Daoy (cell line): Measurements from ENCODE around the gene FBXL4. TPM values are rescaled to one million over a fixed set of nuclear protein-coding genes. Genes with fewer than 3 reads are reported as not detected.

ENCODE experiments used
- DNase-seq: peaks from one replicate; pipeline ENCODE4 v3.0.0-alpha.2; 2015; ENCODE audit warnings: low read depth
- total RNA-seq: library from RNA; depleted of rRNA; stranded (reverse); fragments of >200 nt; shearing (Covaris generic); gene quantifications from 2 replicates; pipeline ENCODE4 v1.2.3, GENCODE V29; 2014

Gene FBXL4
- total RNA-seq, 1 experiment from 2014 or later, result 4.7 TPM

- DNase-seq, result no peak
Observed at GRCh38 chr6:98880486-98880885, 67.3 kb downstream of the FBXL4 start.

DNA sequence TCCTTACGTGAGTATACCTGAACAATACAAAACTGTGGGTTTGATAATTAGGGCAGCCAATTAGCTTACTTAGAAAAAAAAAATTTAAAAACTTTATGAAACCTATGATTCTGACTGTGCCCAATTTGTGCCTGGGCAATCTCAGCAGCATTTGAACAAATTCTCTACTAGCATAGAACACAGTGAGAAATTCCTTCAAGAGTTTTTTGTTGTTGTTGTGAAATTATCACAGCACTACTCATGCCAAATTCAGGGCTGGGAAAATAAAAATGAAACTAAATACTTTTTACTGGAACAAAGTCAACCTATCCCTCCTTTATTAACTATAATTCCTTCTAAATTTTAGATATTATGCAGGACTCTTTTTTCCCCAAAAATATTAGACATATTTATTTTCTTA, 70.5 kb downstream of the FBXL4 start:
- no peak for DNase-seq

DNA sequence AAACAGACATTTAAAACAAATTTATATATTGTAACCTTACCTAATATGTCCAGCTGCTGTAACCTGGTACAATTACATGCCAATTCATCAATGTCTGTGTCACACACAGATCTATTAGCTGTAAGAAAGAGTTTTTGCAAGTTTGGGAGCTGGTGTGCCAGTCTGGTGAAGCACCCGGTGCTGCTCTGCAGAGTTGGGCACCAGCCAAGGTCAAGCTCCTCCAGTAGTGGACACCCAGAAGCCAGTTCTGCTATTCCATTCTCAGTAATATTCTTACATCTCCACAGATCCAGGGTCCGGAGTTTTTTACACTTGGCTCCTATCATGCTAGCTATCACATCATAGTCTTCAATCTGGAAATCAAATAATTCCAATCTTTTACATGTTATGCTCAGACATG, 72.4 kb downstream of the FBXL4 start:
- no peak for DNase-seq

GRCh38 chr6:98871821-98872220, 75.9 kb downstream of the FBXL4 start:
- DNase-seq, result no peak

GRCh38 chr6:98871057-98871456, 76.7 kb downstream of the FBXL4 start:
- peak; percentile 53 for DNase-seq

DNA sequence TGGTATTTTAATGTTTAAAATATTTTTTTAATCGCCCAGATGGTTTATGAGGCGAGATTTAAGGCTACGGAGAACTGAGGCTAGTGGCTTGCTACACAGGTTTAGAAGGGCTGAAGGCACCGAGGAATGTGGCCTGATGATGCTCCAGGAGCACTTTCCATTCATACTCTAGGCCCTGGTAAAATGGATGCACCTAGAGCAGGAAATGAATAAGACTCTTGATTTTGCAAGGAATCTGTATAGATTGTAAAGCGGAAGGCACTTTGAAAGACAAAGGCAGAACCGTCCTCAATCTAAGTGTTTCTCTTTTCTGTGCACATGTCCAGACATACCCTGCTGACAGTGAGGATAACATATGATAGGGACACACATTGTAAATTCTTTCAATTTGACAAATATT, 83.2 kb downstream of the FBXL4 start:
- DNase-seq, result no peak

DNA sequence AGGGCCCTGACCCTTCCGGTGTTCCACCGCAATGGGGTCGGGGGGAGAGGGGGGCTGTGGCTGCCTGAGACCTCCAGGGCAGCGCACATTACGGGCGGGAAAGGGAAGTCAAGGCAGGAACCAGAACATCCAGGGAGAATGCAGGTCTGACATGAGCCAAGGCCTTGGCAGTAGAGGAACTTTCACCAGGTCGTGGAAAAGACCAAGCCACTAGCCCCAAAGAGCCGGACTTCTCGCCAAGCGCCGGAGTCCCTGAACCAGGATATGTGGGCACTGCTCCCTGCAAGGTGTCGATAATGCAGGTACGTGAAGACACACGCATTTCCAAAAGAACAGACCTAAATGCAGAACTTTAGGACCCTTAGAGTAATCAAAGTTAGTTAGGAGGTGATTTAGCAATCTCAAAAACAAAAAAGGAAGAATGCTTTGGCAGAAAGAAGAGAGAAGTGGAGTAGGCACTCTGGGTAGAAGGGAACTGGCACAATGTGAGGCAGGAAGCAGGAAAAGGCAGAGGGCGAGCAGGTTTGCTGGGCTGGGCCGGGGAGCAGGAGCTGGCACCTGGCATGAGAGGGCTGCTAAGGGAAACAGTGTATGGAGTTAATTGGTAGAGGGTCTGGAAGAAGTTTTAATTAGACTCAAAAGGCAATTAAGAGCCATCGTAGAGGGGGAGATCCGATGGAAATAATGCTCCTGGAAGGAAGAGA, 99.1 kb downstream of the FBXL4 start:
- DNase-seq, result no peak

- DNase-seq, result no peak
Observed at GRCh38 chr6:98847779-98848538, 99.8 kb downstream of the FBXL4 start.

DNA sequence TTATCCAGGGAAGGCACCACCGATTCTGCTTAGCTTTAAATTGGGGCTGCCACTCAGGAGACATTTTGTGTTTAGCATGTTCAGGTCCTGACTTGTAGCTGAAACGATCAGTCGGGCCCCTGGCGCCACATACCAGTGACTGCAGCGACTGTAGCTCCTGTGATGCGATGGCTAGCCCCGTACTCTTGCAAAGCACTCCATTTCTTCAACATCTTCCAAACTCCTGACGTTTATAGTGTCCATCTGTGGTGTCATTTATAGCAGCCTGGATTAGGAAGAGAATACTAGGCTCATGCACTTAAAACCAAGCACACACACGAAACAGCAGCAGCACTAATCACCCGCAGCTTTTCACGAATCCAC, 100.3 kb downstream of the FBXL4 start:
- DNase-seq, result no peak

GRCh38 chr6:98846021-98846380, 101.7 kb downstream of the FBXL4 start:
- no peak for DNase-seq

- peak; percentile 89 for DNase-seq
Observed at GRCh38 chr6:98845211-98846020, 102.3 kb downstream of the FBXL4 start.

- no peak for DNase-seq
Observed at GRCh38 chr6:98844244-98845210, 103.2 kb downstream of the FBXL4 start.

- no peak for DNase-seq
Observed at GRCh38 chr6:98843271-98844243, 104.2 kb downstream of the FBXL4 start.

- DNase-seq, result no peak
Observed at GRCh38 chr6:98842342-98843180, 105.2 kb downstream of the FBXL4 start.

GRCh38 chr6:98841621-98842341, 106.0 kb downstream of the FBXL4 start:
- no peak for DNase-seq

- DNase-seq, result no peak
Observed at GRCh38 chr6:98840996-98841513, 106.7 kb downstream of the FBXL4 start.

DNA sequence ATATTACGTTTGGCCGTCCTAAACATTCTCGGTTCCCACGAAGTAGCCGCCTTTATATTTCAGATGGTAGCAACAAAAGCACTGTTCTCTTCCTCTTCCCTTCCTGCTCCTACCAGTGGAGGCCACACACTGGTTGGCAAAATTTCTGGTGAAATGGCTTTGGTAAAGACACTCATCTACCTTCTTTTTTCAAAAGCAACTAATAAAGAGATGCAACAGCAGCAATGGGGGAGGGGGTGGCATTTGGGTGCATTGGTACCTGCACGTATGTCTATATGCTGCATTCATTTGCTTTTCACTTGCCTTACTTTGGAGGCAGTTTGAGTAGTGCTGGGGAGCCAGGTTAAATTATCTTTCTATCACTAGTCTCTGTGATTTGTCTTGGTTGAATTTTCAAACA, 107.4 kb downstream of the FBXL4 start:
- DNase-seq, result no peak

DNA sequence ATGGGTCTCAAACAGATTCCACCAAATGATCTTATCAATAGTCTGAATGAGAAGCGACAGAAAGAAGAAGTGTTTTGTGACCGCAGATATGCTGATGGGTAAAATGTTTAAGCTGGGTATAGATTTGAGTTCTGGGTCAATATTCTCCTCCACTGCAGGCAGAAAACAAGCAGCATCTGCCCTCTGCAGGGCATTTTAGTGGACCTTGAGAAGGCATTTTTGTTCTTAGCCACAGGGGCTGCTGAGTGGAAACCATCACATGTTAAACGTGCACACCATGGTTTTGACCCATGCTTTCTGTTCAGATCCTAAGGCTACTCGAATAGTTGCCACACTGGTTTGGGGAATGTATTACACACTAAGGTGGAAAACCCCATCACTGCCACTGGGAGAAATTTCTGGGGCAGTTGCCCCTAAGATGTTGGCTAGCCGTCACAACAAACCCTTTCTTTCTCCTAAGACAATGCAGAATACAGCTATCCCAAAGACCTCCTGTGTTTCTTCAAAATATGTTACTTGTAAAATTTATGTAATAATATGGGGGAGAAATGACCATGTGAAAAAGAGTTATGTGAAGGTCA, 107.9 kb downstream of the FBXL4 start:
- peak; percentile 43 for DNase-seq
